PFSK-1 (cell line): ENCODE data around the gene TSKS.

Experiments
- POLR2AphosphoS5 ChIP-seq: IDR thresholded peaks from 2 replicates; pipeline ENCODE4 v1.6.1; 2012; ENCODE audit warnings: low read depth, mild to moderate bottlenecking, control low read depth, low read length, moderate library complexity
- TAF1 ChIP-seq: IDR thresholded peaks from 2 replicates; pipeline ENCODE4 v1.6.1; 2012; ENCODE audit warnings: low read length, control low read depth, borderline replicate concordance; ENCODE audit not compliant: insufficient read depth

- TF ChIP-seq TAF1: no peak
- no peak for TF ChIP-seq POLR2AphosphoS5
Observed at GRCh38 chr19:49704888-49705642, 58.0 kb downstream of the TSKS start.
